Measurements from ENCODE around the gene AQP5.
A peak's percentile ranks its signal among the peaks of the same experiment; 100 is the strongest.

AQP5 gene

DNA sequence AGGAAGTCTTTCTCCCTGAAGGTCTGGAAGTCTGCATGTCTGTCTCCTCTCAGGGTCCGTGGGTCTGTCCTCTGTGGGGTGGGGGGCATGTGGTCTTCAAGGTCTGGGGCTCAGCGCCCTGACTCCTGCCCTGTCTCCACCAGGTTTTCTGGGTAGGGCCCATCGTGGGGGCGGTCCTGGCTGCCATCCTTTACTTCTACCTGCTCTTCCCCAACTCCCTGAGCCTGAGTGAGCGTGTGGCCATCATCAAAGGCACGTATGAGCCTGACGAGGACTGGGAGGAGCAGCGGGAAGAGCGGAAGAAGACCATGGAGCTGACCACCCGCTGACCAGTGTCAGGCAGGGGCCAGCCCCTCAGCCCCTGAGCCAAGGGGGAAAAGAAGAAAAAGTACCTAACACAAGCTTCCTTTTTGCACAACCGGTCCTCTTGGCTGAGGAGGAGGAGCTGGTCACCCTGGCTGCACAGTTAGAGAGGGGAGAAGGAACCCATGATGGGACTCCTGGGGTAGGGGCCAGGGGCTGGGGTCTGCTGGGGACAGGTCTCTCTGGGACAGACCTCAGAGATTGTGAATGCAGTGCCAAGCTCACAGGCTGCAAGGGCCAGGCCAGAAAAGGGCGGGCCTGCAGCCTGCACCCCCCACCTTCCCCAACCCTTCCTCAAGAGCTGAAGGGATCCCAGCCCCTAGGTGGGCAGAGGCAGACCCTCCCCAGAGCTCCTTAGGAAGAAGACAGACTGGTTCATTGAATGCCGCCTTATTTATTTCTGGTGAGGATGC is 3.4 kb downstream of the AQP5 start:
- no peak for DNase-seq (ENCODE audit: low read depth)

- no peak for DNase-seq (ENCODE audit: low read depth)
Measured at GRCh38 chr12:49965836-49966235, 4.2 kb downstream of the AQP5 start.

GRCh38 chr12:49966511-49967041 is 4.9 kb downstream of the AQP5 start:
- DNase-seq (ENCODE audit: low read depth), result no peak

- DNase-seq (ENCODE audit: low read depth), result peak; percentile 91
Measured at GRCh38 chr12:49967042-49967776, 5.5 kb downstream of the AQP5 start.

DNA sequence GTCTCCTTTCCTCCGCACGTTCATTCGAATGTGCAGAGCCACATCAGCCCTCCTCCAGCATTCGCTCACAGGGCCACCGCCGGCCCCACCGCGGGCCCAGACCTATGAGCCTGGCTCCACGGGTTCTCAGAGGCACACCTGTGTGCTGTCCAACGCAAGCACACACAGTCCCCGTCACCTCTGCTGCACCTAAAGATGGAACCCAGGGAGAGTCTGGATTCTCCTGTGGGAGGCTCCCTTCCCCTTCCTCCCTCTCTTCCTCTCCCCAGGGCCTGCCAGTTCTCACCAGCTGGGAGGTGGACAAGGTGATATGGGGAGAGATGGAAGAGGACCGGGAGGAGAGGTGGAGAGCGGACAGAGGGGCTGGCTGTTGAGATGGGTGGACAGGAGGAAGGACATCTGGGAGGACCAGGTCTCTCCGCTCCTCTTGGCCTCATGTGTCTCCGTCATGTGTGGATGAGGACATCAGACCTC is 6.1 kb downstream of the AQP5 start:
- DNase-seq (ENCODE audit: low read depth), result no peak

DNA sequence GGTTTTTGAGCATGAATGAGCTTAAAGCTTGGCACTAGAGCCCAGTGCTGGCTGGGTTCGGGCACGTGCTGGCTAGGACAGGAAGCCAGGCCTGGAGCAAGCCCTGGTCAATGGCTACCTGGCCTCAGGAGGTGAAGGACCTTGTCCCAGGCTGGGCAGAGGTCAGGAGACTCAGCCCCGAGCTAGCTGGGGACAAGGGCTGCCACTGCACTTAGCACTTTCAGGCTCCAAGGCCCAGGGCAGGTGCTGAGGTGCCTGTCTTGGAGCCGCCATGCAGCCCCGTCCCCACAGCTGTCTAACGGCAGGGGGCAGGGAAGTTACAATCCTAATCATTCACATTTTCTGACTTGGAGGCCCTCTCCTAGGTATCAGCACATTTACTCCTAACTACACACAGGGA is 6.8 kb downstream of the AQP5 start:
- DNase-seq (ENCODE audit: low read depth), result no peak

GRCh38 chr12:49969027-49969426 is 7.4 kb downstream of the AQP5 start:
- DNase-seq (ENCODE audit: low read depth), result no peak

- DNase-seq (ENCODE audit: low read depth), result no peak
Measured at GRCh38 chr12:49969651-49970429, 8.2 kb downstream of the AQP5 start.

DNA sequence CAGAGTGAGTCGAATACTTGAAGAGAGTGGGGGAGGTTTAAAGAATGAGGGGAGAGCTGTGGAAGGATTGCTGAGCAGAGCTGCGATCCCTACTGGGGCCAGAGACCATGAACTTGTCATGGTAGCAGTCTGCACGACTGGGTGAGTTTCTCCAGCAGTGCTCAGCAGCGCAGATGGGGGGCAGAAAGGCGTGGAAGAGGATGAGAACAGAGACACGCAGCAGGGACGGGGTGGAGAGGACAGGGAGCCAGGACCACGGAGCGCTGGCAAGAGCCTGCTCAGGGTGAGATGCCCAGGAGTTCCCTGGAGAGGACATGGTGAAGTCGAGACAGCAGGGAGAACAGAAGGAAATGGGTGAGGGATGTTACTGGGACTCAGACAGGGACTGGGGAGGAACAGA is 9.0 kb downstream of the AQP5 start:
- DNase-seq (ENCODE audit: low read depth), result no peak

GRCh38 chr12:49971141-49971540 is 9.5 kb downstream of the AQP5 start:
- DNase-seq (ENCODE audit: low read depth), result no peak

DNA sequence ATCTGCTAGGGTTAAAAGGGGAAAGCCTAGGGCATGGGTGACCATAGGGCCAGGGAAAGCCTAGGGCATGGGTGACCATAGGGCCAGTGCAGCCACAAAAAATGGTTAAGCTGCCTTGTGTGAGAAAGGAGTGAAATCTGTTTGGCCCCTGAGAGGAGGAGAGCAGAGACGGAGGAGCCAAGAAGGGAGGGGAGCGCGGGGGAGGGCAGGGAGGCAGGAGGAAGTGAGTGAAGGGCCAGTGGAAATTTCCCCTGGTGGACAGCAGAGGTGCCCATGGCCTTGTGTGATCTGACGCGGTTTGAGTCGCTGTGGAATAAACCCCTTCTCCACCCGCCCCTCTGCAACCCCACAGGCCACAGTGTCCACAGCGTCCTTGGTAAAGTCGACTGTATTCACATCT is 10.5 kb downstream of the AQP5 start:
- no peak for DNase-seq (ENCODE audit: low read depth)

DNA sequence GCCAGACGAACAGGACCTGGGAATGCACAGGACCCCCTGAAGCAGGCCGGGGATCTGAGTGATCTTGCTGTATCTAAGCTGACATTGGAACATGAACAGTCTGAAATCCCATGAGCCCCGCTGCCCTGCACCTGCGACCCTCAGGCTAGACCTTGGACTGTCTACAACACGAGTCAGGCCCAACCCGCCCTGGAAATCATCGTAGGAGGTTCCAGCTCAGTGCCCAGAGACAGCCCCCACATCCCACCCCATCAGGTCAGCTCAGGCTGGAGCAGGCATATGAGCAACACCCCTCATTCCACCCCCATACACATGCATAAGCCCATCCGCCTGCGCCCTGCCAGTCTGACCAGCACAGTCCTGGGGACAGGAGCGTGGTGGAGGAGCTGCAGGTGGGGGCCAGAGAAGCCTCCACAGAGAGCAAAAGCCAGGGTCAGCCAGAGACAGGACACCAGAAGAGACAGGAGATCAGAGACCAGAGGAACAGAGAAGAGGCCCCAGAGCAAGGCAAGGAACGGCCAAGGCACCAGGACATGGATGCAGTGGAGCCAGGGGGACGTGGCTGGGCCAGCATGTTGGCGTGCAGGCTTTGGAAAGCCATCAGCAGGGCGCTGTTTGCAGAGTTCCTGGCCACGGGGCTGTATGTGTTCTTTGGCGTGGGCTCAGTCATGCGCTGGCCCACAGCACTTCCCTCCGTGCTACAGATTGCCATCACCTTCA is 11.1 kb downstream of the AQP5 start, which contains the start of gene AQP6:
TSS of gene AQP6 (plus strand) at position 307 of the 720 bp plus-strand sequence. CDS start at position 534, 227 bp downstream.
- DNase-seq (ENCODE audit: low read depth), result no peak

- no peak for DNase-seq (ENCODE audit: low read depth)
Measured at GRCh38 chr12:49973361-49973830, 11.7 kb downstream of the AQP5 start.

DNA sequence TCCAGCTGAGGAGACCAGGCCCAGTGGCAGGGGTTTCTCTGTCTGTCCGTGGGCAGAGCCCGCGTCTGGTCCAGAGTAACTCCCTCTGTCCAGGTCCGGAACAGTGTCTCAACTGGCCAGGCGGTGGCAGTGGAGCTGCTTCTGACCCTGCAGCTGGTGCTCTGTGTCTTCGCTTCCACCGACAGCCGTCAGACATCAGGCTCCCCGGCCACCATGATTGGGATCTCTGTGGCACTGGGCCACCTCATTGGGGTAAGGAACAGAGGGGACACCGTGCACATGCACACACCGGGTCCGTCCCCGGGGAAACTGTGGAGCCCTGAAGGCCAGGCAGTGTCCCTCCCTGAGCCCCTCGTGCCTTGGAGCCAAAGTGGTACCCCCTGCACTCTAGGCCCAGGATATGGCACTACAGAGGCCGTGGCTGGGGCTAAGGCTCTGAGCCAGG is 12.6 kb downstream of the AQP5 start:
- DNase-seq (ENCODE audit: low read depth), result no peak

- no peak for DNase-seq (ENCODE audit: low read depth)
Measured at GRCh38 chr12:49974677-49975317, 13.1 kb downstream of the AQP5 start.

GRCh38 chr12:49975318-49975761 is 13.7 kb downstream of the AQP5 start:
- no peak for DNase-seq (ENCODE audit: low read depth)

GRCh38 chr12:49976557-49976956 is 14.9 kb downstream of the AQP5 start:
- no peak for DNase-seq (ENCODE audit: low read depth)

GRCh38 chr12:49978125-49978524 is 16.5 kb downstream of the AQP5 start:
- no peak for DNase-seq (ENCODE audit: low read depth)

GRCh38 chr12:49979016-49979586 is 17.4 kb downstream of the AQP5 start:
- no peak for DNase-seq (ENCODE audit: low read depth)

DNA sequence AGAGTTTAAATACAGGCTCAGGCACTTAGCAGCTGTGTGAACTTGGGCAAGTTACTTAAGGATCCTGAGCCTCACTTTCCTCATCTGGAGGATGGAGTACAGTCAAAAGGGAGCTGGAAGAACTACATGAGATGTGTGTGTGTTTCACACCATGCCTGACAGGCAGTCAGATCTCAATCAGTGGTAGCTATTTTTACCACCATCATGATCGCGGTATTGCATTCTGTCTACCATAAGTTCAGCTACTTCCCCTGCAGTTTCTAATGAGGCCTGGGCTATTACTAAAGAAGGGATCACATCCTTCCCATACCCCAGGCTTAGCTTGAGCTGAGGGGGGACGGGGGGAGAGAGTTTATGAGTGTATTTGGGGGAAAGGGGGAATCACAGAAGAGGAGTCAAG is 18.1 kb downstream of the AQP5 start:
- DNase-seq (ENCODE audit: low read depth), result no peak
